Measurements from ENCODE around the gene DCAKD.
A peak's percentile ranks its signal among the peaks of the same experiment; 100 is the strongest.

Gene DCAKD

DNA sequence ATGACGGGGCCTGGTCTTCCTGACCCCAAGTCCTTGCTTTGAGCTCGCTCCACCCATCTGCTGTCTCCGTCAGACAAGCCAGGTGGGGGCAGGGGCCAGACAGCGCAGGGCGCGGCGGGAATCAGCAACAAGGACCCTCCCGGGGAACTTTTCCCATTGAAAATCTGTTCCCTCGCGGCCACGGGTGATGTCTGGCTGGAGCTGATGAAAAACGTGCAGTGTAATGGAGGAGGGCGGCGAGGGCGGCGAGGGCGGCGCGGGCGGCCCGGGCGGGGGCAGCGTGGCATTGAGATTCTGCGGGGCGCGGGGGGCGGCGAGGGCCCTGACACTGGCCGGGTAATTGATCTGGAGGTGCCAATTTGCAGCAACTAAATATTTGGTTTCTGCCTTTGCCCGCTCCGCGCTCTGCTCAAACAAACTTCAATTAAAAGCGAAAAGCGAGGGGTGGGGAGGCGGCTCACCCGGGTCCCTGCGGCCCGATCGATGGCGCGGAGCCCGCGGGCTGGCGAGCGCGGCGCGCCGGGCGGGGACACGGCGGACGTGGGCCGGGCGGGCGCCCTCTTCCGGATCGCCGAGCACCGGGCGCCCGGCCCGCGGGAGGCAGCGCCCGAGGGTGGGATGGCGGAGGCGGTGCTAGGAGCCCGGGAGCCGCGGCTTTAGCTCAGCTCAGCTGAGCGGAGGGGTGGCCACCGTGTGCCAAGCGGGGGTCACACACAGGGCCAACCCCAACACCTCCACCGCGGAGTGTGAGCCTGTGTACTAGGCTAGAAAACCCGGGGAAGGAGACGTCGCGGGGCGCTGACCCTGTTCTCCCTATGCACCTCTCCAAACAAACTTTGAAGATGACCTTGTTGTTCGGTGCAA lies 32.4 kb downstream of the DCAKD start:
- Histone ChIP-seq H3K4me1 (ENCODE audit: control insufficient read depth in 2 of 2, insufficient read depth in 2 of 2, low read length in 2 of 2) (peaks cover 20 to 24% of the 10 kb centered on the region in 2 donors), H3K27me3 (ENCODE audit: control insufficient read depth in 2 of 2, insufficient read depth in 2 of 2, low read length in 2 of 2) (peaks cover 0 to 5% of the 10 kb centered on the region in 2 donors), H3K9ac (ENCODE audit: low read depth in 1 of 2, low read length in 2 of 2) (peak overlapping the region; percentile 63 to 68), H3K4me3 (ENCODE audit: low read length in 2 of 2) (peak overlapping the region; percentile 64 to 68), H3K27ac (ENCODE audit: low read depth in 2 of 2, low read length in 2 of 2) (no peak overlapping the region), H3K36me3 (ENCODE audit: control insufficient read depth in 2 of 2, insufficient read depth in 2 of 2, low read length in 2 of 2) (peaks cover 0 to 4% of the 10 kb centered on the region in 2 donors), H3K9me3 (ENCODE audit: control insufficient read depth in 2 of 2, low read length in 2 of 2) (no peaks in the 10 kb centered on the region)

DNA sequence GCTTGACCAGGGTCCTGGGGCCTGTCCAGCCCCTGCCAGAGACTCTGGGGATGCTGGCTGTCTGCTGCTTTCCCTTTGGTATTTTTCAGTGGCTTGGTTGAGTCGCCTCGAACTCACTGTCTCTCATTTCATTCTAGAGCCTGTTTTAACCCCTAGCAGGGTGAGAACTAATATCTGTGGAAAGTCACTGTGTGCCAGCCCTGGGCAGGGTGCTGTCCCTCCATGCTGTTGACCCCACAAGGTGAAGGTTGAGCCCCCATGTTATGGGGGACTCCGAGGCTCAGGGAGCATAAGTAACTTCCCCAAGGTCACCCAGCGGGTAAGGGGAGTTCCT lies 33.0 kb downstream of the DCAKD start:
- peak overlapping the region; percentile 64 to 68 for H3K4me3 ChIP-seq (ENCODE audit: low read length in 2 of 2)
- peaks cover 20 to 24% of the 10 kb centered on the region in 2 donors for H3K4me1 ChIP-seq (ENCODE audit: control insufficient read depth in 2 of 2, insufficient read depth in 2 of 2, low read length in 2 of 2)
- peaks cover 0 to 5% of the 10 kb centered on the region in 2 donors for H3K27me3 ChIP-seq (ENCODE audit: control insufficient read depth in 2 of 2, insufficient read depth in 2 of 2, low read length in 2 of 2)
- H3K27ac ChIP-seq (ENCODE audit: low read depth in 2 of 2, low read length in 2 of 2) = no peak overlapping the region
- peak overlapping the region in 1 of 2 donors; percentile 68 for H3K9ac ChIP-seq (ENCODE audit: low read depth in 1 of 2, low read length in 2 of 2)
- H3K9me3 ChIP-seq (ENCODE audit: control insufficient read depth in 2 of 2, low read length in 2 of 2) = no peaks in the 10 kb centered on the region
- no peaks in the 10 kb centered on the region for H3K36me3 ChIP-seq (ENCODE audit: control insufficient read depth in 2 of 2, insufficient read depth in 2 of 2, low read length in 2 of 2)

DNA sequence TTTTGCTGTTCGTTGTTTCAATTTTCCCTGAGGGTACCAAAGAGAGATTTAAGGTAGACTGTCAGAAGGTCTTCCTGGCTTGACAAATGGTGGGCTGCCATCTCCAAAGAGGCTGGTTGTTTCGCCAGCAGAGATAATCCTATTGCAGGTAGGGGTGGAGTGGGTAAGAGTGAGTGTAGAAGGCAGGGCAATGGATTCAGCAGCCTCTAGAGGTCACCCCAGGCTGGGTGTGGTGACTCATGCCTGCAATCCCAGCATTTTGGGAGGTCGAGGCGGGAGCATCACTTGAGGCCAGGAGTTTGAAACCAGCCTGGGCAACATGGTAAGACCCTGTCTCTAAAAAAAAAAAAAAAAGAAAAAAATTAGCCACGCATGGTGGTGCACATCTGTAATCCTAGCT lies 34.6 kb downstream of the DCAKD start:
- peaks cover 0 to 5% of the 10 kb centered on the region in 2 donors for H3K27me3 ChIP-seq (ENCODE audit: control insufficient read depth in 2 of 2, insufficient read depth in 2 of 2, low read length in 2 of 2)
- H3K4me3 ChIP-seq (ENCODE audit: low read length in 2 of 2) = no peak overlapping the region
- no peak overlapping the region for H3K9ac ChIP-seq (ENCODE audit: low read depth in 1 of 2, low read length in 2 of 2)
- no peak overlapping the region for H3K27ac ChIP-seq (ENCODE audit: low read depth in 2 of 2, low read length in 2 of 2)
- peaks cover 19 to 27% of the 10 kb centered on the region in 2 donors for H3K4me1 ChIP-seq (ENCODE audit: control insufficient read depth in 2 of 2, insufficient read depth in 2 of 2, low read length in 2 of 2)
- no peaks in the 10 kb centered on the region for H3K9me3 ChIP-seq (ENCODE audit: control insufficient read depth in 2 of 2, low read length in 2 of 2)
- no peaks in the 10 kb centered on the region for H3K36me3 ChIP-seq (ENCODE audit: control insufficient read depth in 2 of 2, insufficient read depth in 2 of 2, low read length in 2 of 2)

DNA sequence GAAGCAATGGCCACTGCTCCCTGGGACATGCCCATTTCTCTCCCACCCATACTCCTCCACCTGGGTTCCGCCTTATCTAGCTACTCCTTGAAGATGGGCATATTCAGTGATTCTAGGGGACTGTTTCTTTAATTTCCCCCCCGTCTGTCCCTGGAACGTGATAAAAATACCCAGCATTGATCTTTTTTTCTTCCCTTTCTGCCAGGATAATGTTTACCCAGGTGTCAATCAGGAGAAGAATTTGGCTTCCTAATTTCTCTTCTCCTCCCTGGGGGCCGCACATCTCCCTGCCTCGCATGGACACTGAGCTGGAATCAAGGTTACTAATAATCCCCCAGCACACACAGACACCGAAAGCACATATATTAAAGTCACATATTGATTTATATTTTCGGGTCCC lies 35.2 kb downstream of the DCAKD start:
- H3K27ac ChIP-seq (ENCODE audit: low read depth in 2 of 2, low read length in 2 of 2) = no peak overlapping the region
- H3K9me3 ChIP-seq (ENCODE audit: control insufficient read depth in 2 of 2, low read length in 2 of 2) = no peaks in the 10 kb centered on the region

DNA sequence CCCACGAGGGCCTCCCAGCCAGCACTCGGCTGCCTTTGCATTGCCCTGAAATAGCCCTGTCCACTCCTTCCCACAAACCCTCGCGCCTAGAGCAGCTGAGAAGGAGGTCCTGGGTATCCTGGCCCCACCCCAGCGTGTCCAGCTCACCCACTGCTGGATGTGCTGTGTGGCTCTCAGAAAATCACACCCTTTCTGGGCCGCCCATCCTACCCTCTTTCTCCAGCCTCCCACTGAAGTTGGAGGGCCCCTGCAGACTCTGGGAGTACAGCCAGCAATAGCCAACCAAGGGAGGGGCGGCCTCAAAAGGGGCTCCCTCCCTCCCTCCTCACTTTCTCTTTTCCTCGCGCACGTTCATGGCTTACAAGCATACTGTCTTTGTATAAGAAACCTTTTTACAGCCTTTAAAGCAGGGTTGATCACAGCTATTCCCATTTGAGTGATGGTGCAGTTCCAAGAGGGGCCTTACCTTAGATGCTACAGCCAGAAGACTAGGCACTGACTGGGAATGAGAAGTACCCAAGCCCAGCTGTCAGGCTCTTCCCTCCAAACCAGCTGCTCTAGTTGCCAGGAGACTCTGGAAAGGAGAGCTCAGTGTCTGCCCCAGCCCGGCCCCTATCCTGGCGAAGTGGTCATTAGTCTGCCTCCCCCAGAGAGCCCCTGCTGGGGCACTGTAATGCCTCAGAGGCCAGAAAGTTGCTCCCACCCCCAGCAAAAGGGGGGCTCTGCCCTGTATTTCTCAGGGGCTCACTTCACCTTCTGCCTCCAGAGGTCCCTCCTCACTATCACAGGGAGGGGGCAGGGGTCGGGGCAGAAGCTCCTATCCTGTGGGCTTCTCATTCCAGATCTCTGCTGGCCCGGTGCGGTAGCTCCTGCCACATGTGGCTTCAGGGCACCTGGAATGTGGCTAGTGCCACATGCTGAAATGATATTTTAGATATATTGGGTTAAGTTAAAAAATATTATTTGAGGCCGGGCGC lies 38.1 kb downstream of the DCAKD start:
- Histone ChIP-seq H3K27ac (ENCODE audit: low read depth in 2 of 2, low read length in 2 of 2) (peak overlapping the region in 1 of 2 donors; percentile 32), H3K9me3 (ENCODE audit: control insufficient read depth in 2 of 2, low read length in 2 of 2) (no peaks in the 10 kb centered on the region), H3K4me3 (ENCODE audit: low read length in 2 of 2) (no peak overlapping the region), H3K4me1 (ENCODE audit: control insufficient read depth in 2 of 2, insufficient read depth in 2 of 2, low read length in 2 of 2) (peaks cover 0 to 4% of the 10 kb centered on the region in 2 donors), H3K27me3 (ENCODE audit: control insufficient read depth in 2 of 2, insufficient read depth in 2 of 2, low read length in 2 of 2) (no peaks in the 10 kb centered on the region), H3K36me3 (ENCODE audit: control insufficient read depth in 2 of 2, insufficient read depth in 2 of 2, low read length in 2 of 2) (no peaks in the 10 kb centered on the region), H3K9ac (ENCODE audit: low read depth in 1 of 2, low read length in 2 of 2) (no peak overlapping the region)

More for the DNA sequence above, 35.2 kb downstream of the DCAKD start:
- H3K27me3 ChIP-seq (ENCODE audit: control insufficient read depth in 2 of 2, insufficient read depth in 2 of 2, low read length in 2 of 2) = peaks cover 0 to 5% of the 10 kb centered on the region in 2 donors
- peaks cover 14 to 21% of the 10 kb centered on the region in 2 donors for H3K4me1 ChIP-seq (ENCODE audit: control insufficient read depth in 2 of 2, insufficient read depth in 2 of 2, low read length in 2 of 2)
- H3K36me3 ChIP-seq (ENCODE audit: control insufficient read depth in 2 of 2, insufficient read depth in 2 of 2, low read length in 2 of 2) = no peaks in the 10 kb centered on the region
- no peak overlapping the region for H3K4me3 ChIP-seq (ENCODE audit: low read length in 2 of 2)
- no peak overlapping the region for H3K9ac ChIP-seq (ENCODE audit: low read depth in 1 of 2, low read length in 2 of 2)

DNA sequence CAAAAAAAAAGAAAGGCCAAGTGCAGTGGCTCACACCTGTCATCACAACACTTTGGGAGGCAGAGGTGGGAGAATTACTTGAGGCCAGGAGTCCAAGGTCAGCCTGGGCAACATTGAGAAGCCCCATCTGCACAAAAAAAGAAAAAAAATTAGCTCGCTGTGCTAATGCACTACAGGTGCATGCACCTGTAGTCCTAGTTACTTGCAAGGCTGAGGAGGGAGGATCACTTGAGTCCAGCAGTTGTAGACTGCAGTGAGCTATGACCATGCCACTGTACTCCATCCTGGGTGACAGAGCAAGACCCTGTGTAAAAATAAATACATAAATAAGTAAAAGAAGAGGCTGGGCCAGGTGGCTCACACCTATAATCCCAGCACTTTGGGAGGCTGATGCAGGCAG lies 39.7 kb downstream of the DCAKD start:
- H3K9me3 ChIP-seq (ENCODE audit: control insufficient read depth in 2 of 2, low read length in 2 of 2) = no peaks in the 10 kb centered on the region
- H3K4me1 ChIP-seq (ENCODE audit: control insufficient read depth in 2 of 2, insufficient read depth in 2 of 2, low read length in 2 of 2) = peaks cover 0 to 4% of the 10 kb centered on the region in 2 donors
- H3K9ac ChIP-seq (ENCODE audit: low read depth in 1 of 2, low read length in 2 of 2) = no peak overlapping the region
- no peaks in the 10 kb centered on the region for H3K36me3 ChIP-seq (ENCODE audit: control insufficient read depth in 2 of 2, insufficient read depth in 2 of 2, low read length in 2 of 2)
- H3K4me3 ChIP-seq (ENCODE audit: low read length in 2 of 2) = no peak overlapping the region
- H3K27me3 ChIP-seq (ENCODE audit: control insufficient read depth in 2 of 2, insufficient read depth in 2 of 2, low read length in 2 of 2) = no peaks in the 10 kb centered on the region
- H3K27ac ChIP-seq (ENCODE audit: low read depth in 2 of 2, low read length in 2 of 2) = no peak overlapping the region

DNA sequence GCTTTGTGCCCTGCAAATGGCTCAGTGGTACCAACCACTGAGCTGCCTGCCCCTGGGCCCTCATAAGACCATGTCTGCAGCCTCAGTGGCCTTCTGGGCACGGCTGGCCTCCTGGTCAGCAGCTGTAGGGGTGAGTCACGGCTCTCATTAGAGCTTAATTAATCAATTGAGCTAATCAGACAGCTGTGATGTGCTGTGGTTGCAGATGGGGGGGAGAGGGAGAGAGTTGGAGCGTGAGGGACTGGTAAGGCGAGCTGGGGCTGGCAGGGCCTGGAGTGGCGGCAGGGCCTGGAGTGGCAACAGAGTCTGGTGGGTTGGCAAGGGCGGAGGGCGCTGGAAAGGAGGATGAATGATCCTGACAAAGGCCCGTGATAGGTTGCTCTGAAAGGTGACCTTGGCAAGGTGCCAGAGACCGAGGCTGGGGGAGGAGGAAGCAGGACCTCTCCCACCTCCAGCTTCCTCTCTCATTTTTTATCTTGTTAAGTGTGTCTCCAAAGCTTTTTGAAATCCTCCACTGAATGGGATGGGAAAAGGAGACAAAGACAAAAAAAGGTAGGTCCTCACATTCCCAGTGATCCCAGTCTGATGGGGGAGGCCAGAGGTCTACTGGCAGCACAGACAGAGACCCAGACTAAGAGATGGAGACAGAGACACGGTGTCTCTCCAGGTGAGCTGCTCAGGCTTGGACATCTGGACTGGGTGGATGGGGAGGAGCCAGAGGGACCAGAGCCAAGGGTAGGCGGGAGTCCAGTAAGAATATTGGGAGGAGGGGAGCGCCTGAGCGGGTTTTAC lies 41.6 kb downstream of the DCAKD start:
- no peak overlapping the region for H3K27ac ChIP-seq (ENCODE audit: low read depth in 2 of 2, low read length in 2 of 2)

DNA sequence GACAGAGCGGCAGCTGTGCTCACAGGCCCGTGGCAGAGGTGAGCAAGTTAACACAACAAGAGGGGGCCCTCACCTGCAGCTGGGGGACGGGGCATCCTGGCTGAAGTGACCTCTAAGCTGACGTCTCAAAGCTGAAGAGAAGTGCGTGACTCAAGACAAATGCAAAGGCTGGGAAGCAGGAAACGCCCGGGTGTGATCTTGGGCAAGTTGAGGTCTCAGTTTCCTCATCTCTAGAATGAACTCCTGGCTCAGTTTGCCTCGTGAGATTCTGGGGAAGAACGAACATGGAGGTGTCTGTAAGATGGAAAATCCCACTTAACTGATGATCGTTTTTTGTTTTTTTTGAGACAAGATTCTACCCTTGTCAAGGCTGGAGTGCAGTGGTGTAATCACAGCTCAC lies 43.2 kb downstream of the DCAKD start:
- H3K27me3 ChIP-seq (ENCODE audit: control insufficient read depth in 2 of 2, insufficient read depth in 2 of 2, low read length in 2 of 2) = no peaks in the 10 kb centered on the region
- H3K4me3 ChIP-seq (ENCODE audit: low read length in 2 of 2) = no peak overlapping the region
- H3K9ac ChIP-seq (ENCODE audit: low read depth in 1 of 2, low read length in 2 of 2) = no peak overlapping the region
- no peak overlapping the region for H3K27ac ChIP-seq (ENCODE audit: low read depth in 2 of 2, low read length in 2 of 2)
- peaks cover 0 to 4% of the 10 kb centered on the region in 2 donors for H3K4me1 ChIP-seq (ENCODE audit: control insufficient read depth in 2 of 2, insufficient read depth in 2 of 2, low read length in 2 of 2)
- no peaks in the 10 kb centered on the region for H3K36me3 ChIP-seq (ENCODE audit: control insufficient read depth in 2 of 2, insufficient read depth in 2 of 2, low read length in 2 of 2)
- H3K9me3 ChIP-seq (ENCODE audit: control insufficient read depth in 2 of 2, low read length in 2 of 2) = no peaks in the 10 kb centered on the region

More for the DNA sequence above, 41.6 kb downstream of the DCAKD start:
- no peaks in the 10 kb centered on the region for H3K9me3 ChIP-seq (ENCODE audit: control insufficient read depth in 2 of 2, low read length in 2 of 2)
- H3K36me3 ChIP-seq (ENCODE audit: control insufficient read depth in 2 of 2, insufficient read depth in 2 of 2, low read length in 2 of 2) = no peaks in the 10 kb centered on the region
- H3K4me1 ChIP-seq (ENCODE audit: control insufficient read depth in 2 of 2, insufficient read depth in 2 of 2, low read length in 2 of 2) = peaks cover 0 to 4% of the 10 kb centered on the region in 2 donors
- no peak overlapping the region for H3K4me3 ChIP-seq (ENCODE audit: low read length in 2 of 2)
- H3K27me3 ChIP-seq (ENCODE audit: control insufficient read depth in 2 of 2, insufficient read depth in 2 of 2, low read length in 2 of 2) = no peaks in the 10 kb centered on the region
- no peak overlapping the region for H3K9ac ChIP-seq (ENCODE audit: low read depth in 1 of 2, low read length in 2 of 2)

DNA sequence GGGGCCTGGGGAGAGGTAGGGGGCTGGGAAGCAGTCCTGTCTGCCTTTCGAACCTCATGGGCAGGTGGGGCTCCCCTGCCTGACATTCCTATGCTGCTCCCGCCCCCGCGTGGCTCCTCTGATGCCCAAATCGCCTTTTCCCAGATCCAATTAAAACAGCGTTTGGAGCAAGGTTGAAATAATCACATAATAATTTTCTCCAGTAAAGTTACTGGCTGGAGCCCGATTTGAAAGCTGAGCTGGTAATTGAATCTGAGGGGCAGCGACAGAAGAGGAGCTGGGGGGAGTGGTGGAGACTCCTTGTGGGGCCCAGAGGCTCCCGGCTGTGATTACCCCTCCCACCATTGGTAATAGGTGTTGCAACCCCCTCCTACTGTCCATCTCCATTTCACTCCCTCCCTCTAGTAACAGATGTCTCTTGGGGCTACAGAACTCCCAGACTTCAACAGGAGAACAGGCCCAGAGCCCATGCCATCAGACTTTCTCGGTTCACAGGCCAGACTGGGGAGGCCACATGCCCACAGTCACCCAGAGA lies 44.4 kb downstream of the DCAKD start:
- no peaks in the 10 kb centered on the region for H3K27me3 ChIP-seq (ENCODE audit: control insufficient read depth in 2 of 2, insufficient read depth in 2 of 2, low read length in 2 of 2)
- H3K9ac ChIP-seq (ENCODE audit: low read depth in 1 of 2, low read length in 2 of 2) = no peak overlapping the region
- H3K36me3 ChIP-seq (ENCODE audit: control insufficient read depth in 2 of 2, insufficient read depth in 2 of 2, low read length in 2 of 2) = no peaks in the 10 kb centered on the region
- H3K4me1 ChIP-seq (ENCODE audit: control insufficient read depth in 2 of 2, insufficient read depth in 2 of 2, low read length in 2 of 2) = no peaks in the 10 kb centered on the region
- H3K4me3 ChIP-seq (ENCODE audit: low read length in 2 of 2) = no peak overlapping the region
- no peaks in the 10 kb centered on the region for H3K9me3 ChIP-seq (ENCODE audit: control insufficient read depth in 2 of 2, low read length in 2 of 2)
- H3K27ac ChIP-seq (ENCODE audit: low read depth in 2 of 2, low read length in 2 of 2) = no peak overlapping the region
